GM21390 (cell line): Measurements from ENCODE around the gene SIX4.

ENCODE experiments used
- ATAC-seq: cut with Tn5 transposase; IDR thresholded peaks from one replicate; pipeline ENCODE4 v1.9.1; 2021; ENCODE audit not compliant: unreplicated experiment

Gene SIX4

GRCh38 chr14:60662982-60663381 lies 61.2 kb downstream of the SIX4 start:
- ATAC-seq, result no peak

- no peak for ATAC-seq
Measured at GRCh38 chr14:60661721-60662120, 62.4 kb downstream of the SIX4 start.
